OCI-LY1 (cell line): ENCODE measurements around the gene CCNY.

Experiments used
- H2AFZ ChIP-seq: fragments of 200-600 bp; sonication (generic), shearing (Covaris generic); 2 replicates; pipeline ENCODE4 v1.6.0; 2014; ENCODE audit warnings: antibody characterized with exemption, mild to moderate bottlenecking, low read length
- H3F3A ChIP-seq: fragments of 200-600 bp; sonication (generic), shearing (Covaris generic); 2 replicates; pipeline ENCODE4 v1.6.0; 2014; ENCODE audit warnings: mild to moderate bottlenecking, antibody characterized with exemption, low read length, moderate library complexity; ENCODE audit not compliant: insufficient read depth
- H3K27ac ChIP-seq: fragments of 200-600 bp; sonication (generic); 2 replicates; pipeline ENCODE4 v1.5.1; 2014; ENCODE audit warnings: low read length, mixed run types, mild to moderate bottlenecking, low read depth; ENCODE audit not compliant: poor library complexity, severe bottlenecking
- H3K27me3 ChIP-seq: fragments of 200-600 bp; sonication (generic); 2 replicates; pipeline ENCODE4 v1.6.0; 2014; ENCODE audit warnings: antibody characterized with exemption, mild to moderate bottlenecking, low read length, moderate library complexity; ENCODE audit not compliant: insufficient read depth
- H3K36me3 ChIP-seq: fragments of 200-600 bp; sonication (generic); 2 replicates; pipeline ENCODE4 v1.6.1; 2014; ENCODE audit warnings: mild to moderate bottlenecking, antibody characterized with exemption, low read length, moderate library complexity, mixed read lengths; ENCODE audit not compliant: insufficient read depth
- H3K4me1 ChIP-seq: fragments of 200-600 bp; sonication (generic); 2 replicates; pipeline ENCODE4 v1.5.1; 2014; ENCODE audit warnings: mild to moderate bottlenecking, low read length, moderate library complexity; ENCODE audit not compliant: insufficient read depth, severe bottlenecking
- H3K4me2 ChIP-seq: fragments of 200-600 bp; sonication (generic), shearing (Covaris generic); 2 replicates; pipeline ENCODE4 v1.6.1; 2014; ENCODE audit warnings: low read length
- H3K4me3 ChIP-seq: fragments of 200-600 bp; sonication (generic); 2 replicates; pipeline ENCODE4 v1.5.1; 2014; ENCODE audit warnings: low read length, low read depth, mild to moderate bottlenecking, mixed read lengths; ENCODE audit not compliant: poor library complexity, severe bottlenecking
- H3K79me2 ChIP-seq: fragments of 200-600 bp; shearing (Covaris generic); 2 replicates; pipeline ENCODE4 v1.6.1; 2016; ENCODE audit warnings: mixed run types, low read length, mixed read lengths; ENCODE audit not compliant: insufficient read depth
- H3K9ac ChIP-seq: fragments of 200-600 bp; sonication (generic), shearing (Covaris generic); 2 replicates; pipeline ENCODE4 v1.6.1; 2014; ENCODE audit warnings: mild to moderate bottlenecking, low read length, mixed read lengths
- H3K9me2 ChIP-seq: fragments of 200-600 bp; sonication (generic), shearing (Covaris generic); 2 replicates; pipeline ENCODE4 v1.6.1; 2014; ENCODE audit warnings: low read depth, mild to moderate bottlenecking, low read length, mixed read lengths
- H3K9me3 ChIP-seq: fragments of 200-600 bp; shearing (Covaris generic); 2 replicates; pipeline ENCODE4 v1.6.1; 2014; ENCODE audit warnings: low read length, mixed read lengths
- H4K20me1 ChIP-seq: fragments of 200-600 bp; sonication (generic), shearing (Covaris generic); 2 replicates; pipeline ENCODE4 v1.6.0; 2016; ENCODE audit warnings: mild to moderate bottlenecking, low read length; ENCODE audit not compliant: insufficient read depth
- CTCF ChIP-seq: fragments of 200-600 bp; sonication (generic), shearing (Covaris generic); IDR thresholded peaks from 2 replicates; pipeline ENCODE4 v1.5.1; 2017; ENCODE audit warnings: mild to moderate bottlenecking, antibody characterized with exemption, low read length, moderate library complexity, mixed read lengths
- EZH2 ChIP-seq: fragments of 200-600 bp; sonication (generic), shearing (Covaris generic); IDR thresholded peaks from 2 replicates; pipeline ENCODE4 v1.8.0; 2017; ENCODE audit warnings: borderline replicate concordance, mixed run types, mild to moderate bottlenecking, antibody characterized with exemption, low read length, moderate library complexity, mixed read lengths

The CCNY gene

GRCh38 chr10:35367107-35367859 is 31.0 kb downstream of the CCNY start:
- Histone ChIP-seq H2AFZ (no peak overlapping the region), H3K27me3 (peaks cover 4% of the 10 kb centered on the region; the same call in 1 of the 2 replicates), H3K4me1 (no peaks in the 10 kb centered on the region), H3K4me3 (no peak overlapping the region), H3K9me2 (no peaks in the 10 kb centered on the region), H3F3A (no peaks in the 10 kb centered on the region), H3K27ac (no peak overlapping the region), H3K79me2 (no peaks in the 10 kb centered on the region), H3K9me3 (no peaks in the 10 kb centered on the region), H3K9ac (no peak overlapping the region), H4K20me1 (no peaks in the 10 kb centered on the region; the same call in 1 of the 2 replicates), H3K36me3 (no peaks in the 10 kb centered on the region), H3K4me2 (no peak overlapping the region)
- TF ChIP-seq CTCF: no peak
- no peak for TF ChIP-seq EZH2

- no peak overlapping the region for H3K9ac ChIP-seq
- no peaks in the 10 kb centered on the region for H3K9me3 ChIP-seq
- H3K79me2 ChIP-seq: no peaks in the 10 kb centered on the region
- H4K20me1 ChIP-seq: no peaks in the 10 kb centered on the region; the same call in 1 of the 2 replicates
- TF ChIP-seq CTCF (no peak), EZH2 (no peak)
- no peak overlapping the region for H3K4me2 ChIP-seq
- H3K4me3 ChIP-seq: no peak overlapping the region
- no peaks in the 10 kb centered on the region for H3K4me1 ChIP-seq
- H2AFZ ChIP-seq: no peak overlapping the region
- H3K36me3 ChIP-seq: no peaks in the 10 kb centered on the region
- H3F3A ChIP-seq: no peaks in the 10 kb centered on the region
- peaks cover 4% of the 10 kb centered on the region; the same call in 1 of the 2 replicates for H3K27me3 ChIP-seq
- no peaks in the 10 kb centered on the region for H3K9me2 ChIP-seq
- no peak overlapping the region for H3K27ac ChIP-seq
These were observed 31.7 kb downstream of the CCNY start for GRCh38 chr10:35367982-35368381.

GRCh38 chr10:35368485-35369048 is 32.3 kb downstream of the CCNY start:
- no peak overlapping the region for H3K4me2 ChIP-seq
- H3K4me1 ChIP-seq: no peaks in the 10 kb centered on the region
- H3K4me3 ChIP-seq: no peak overlapping the region
- no peak overlapping the region for H3K9ac ChIP-seq
- TF ChIP-seq CTCF (no peak), EZH2 (no peak)
- H3K9me2 ChIP-seq: no peaks in the 10 kb centered on the region
- H3K27ac ChIP-seq: no peak overlapping the region
- peaks cover 2% of the 10 kb centered on the region; the same call in 1 of the 2 replicates for H3K27me3 ChIP-seq
- H4K20me1 ChIP-seq: no peaks in the 10 kb centered on the region; the same call in 1 of the 2 replicates
- H2AFZ ChIP-seq: no peak overlapping the region
- H3K79me2 ChIP-seq: no peaks in the 10 kb centered on the region
- no peaks in the 10 kb centered on the region for H3K9me3 ChIP-seq
- H3K36me3 ChIP-seq: no peaks in the 10 kb centered on the region
- no peaks in the 10 kb centered on the region for H3F3A ChIP-seq
